ENCODE data around the gene GPC1.

The GPC1 gene

GRCh38 chr2:240396623-240397541, 38.6 kb upstream of the GPC1 start:
- DNase-seq (ENCODE audit: low read depth in 2 of 2, low spot score in 1 of 2): no peak

- no peak for DNase-seq (ENCODE audit: low read depth in 2 of 2, low spot score in 1 of 2)
These were observed 37.9 kb upstream of the GPC1 start for GRCh38 chr2:240397542-240397916.

- no peak for DNase-seq (ENCODE audit: low read depth in 2 of 2, low spot score in 1 of 2)
These were observed 37.4 kb upstream of the GPC1 start for GRCh38 chr2:240397924-240398645.

- no peak for DNase-seq (ENCODE audit: low read depth in 2 of 2, low spot score in 1 of 2)
These were observed 36.7 kb upstream of the GPC1 start for GRCh38 chr2:240398661-240399267.

- DNase-seq (ENCODE audit: low read depth in 2 of 2, low spot score in 1 of 2): no peak
These were observed 35.8 kb upstream of the GPC1 start for GRCh38 chr2:240399419-240400324.

- no peak for DNase-seq (ENCODE audit: low read depth in 2 of 2, low spot score in 1 of 2)
These were observed 34.9 kb upstream of the GPC1 start for GRCh38 chr2:240400371-240401161.

- no peak for DNase-seq (ENCODE audit: low read depth in 2 of 2, low spot score in 1 of 2)
These were observed 34.2 kb upstream of the GPC1 start for GRCh38 chr2:240401308-240401707.

GRCh38 chr2:240401781-240402551, 33.5 kb upstream of the GPC1 start:
- no peak for DNase-seq (ENCODE audit: low read depth in 2 of 2, low spot score in 1 of 2)

- DNase-seq (ENCODE audit: low read depth in 2 of 2, low spot score in 1 of 2): no peak
These were observed 32.7 kb upstream of the GPC1 start for GRCh38 chr2:240402566-240403272.

GRCh38 chr2:240403396-240404104, 31.9 kb upstream of the GPC1 start:
- no peak for DNase-seq (ENCODE audit: low read depth in 2 of 2, low spot score in 1 of 2)

- no peak for DNase-seq (ENCODE audit: low read depth in 2 of 2, low spot score in 1 of 2)
These were observed 31.1 kb upstream of the GPC1 start for GRCh38 chr2:240404174-240404852.

GRCh38 chr2:240405133-240405532, 30.3 kb upstream of the GPC1 start:
- DNase-seq (ENCODE audit: low read depth in 2 of 2, low spot score in 1 of 2): no peak

GRCh38 chr2:240405684-240406313, 29.7 kb upstream of the GPC1 start:
- DNase-seq (ENCODE audit: low read depth in 2 of 2, low spot score in 1 of 2): no peak

- DNase-seq (ENCODE audit: low read depth in 2 of 2, low spot score in 1 of 2): no peak
These were observed 28.4 kb upstream of the GPC1 start for GRCh38 chr2:240407090-240407489.

GRCh38 chr2:240410004-240410403, 25.5 kb upstream of the GPC1 start:
- no peak for DNase-seq (ENCODE audit: low read depth in 2 of 2, low spot score in 1 of 2)

GRCh38 chr2:240410808-240411207, 24.7 kb upstream of the GPC1 start:
- no peak for DNase-seq (ENCODE audit: low read depth in 2 of 2, low spot score in 1 of 2)

All from stimulated activated CD8-positive, alpha-beta memory T cell treated with anti-CD3 and anti-CD28 coated beads, Interleukin-4, amount 100 ng/mL, for 4 hours (primary cell).